ENCODE results near the gene IFNW1.

DNA sequence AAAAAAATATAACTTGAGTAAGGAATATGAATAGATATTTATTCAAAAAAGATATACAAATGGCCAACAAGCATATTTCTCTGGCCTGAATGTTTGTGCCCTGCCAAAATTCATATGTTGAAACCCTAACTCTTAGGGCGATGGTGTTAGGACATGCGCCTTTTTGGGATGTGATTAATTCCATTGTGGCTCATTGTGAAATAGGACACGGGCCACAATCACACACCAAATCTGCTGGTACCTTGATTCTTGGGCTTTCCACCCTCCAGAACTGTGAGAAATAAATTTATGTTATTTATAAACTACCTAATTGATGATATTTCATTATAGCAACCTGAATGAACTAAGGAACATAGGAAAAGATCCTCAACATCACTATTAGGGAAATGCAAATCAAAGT, 30.5 kb upstream of the IFNW1 start:
- TF ChIP-seq EZH2 (IDR thresholded peaks at IDR 0.05; ENCODE audit: insufficient read depth, poor library complexity, severe bottlenecking) (no peak), EZH2phosphoT487 (IDR thresholded peaks at IDR 0.05; ENCODE audit: insufficient read depth, low read depth) (no peak)
